GM18502 (cell line): ENCODE measurements around the gene LMX1A.

ENCODE experiments used
- ATAC-seq: cut with Tn5 transposase; IDR thresholded peaks from one replicate; pipeline ENCODE4 v1.9.1; 2021; ENCODE audit warnings: mild to moderate bottlenecking; ENCODE audit not compliant: unreplicated experiment, poor library complexity

LMX1A gene

GRCh38 chr1:165281207-165281901 is 75.2 kb downstream of the LMX1A start:
- no peak for ATAC-seq

GRCh38 chr1:165279882-165280281 is 76.6 kb downstream of the LMX1A start:
- no peak for ATAC-seq

GRCh38 chr1:165276314-165276713 is 80.2 kb downstream of the LMX1A start:
- ATAC-seq: no peak

GRCh38 chr1:165265196-165265838 is 91.2 kb downstream of the LMX1A start:
- no peak for ATAC-seq

GRCh38 chr1:165259706-165260428 is 96.6 kb downstream of the LMX1A start:
- ATAC-seq: no peak

- no peak for ATAC-seq
Observed at GRCh38 chr1:165259236-165259635, 97.3 kb downstream of the LMX1A start.

GRCh38 chr1:165257969-165258459 is 98.5 kb downstream of the LMX1A start:
- ATAC-seq: peak; percentile 66

- ATAC-seq: no peak
Observed at GRCh38 chr1:165254896-165255625, 101.5 kb downstream of the LMX1A start.

GRCh38 chr1:165254376-165254775 is 102.1 kb downstream of the LMX1A start:
- ATAC-seq: no peak

- ATAC-seq: no peak
Observed at GRCh38 chr1:165253818-165254254, 102.7 kb downstream of the LMX1A start.

- ATAC-seq: no peak
Observed at GRCh38 chr1:165248969-165249571, 107.4 kb downstream of the LMX1A start.

- no peak for ATAC-seq
Observed at GRCh38 chr1:165241952-165242351, 114.6 kb downstream of the LMX1A start.

- no peak for ATAC-seq
Observed at GRCh38 chr1:165241321-165241720, 115.2 kb downstream of the LMX1A start.

GRCh38 chr1:165240492-165240891 is 116.0 kb downstream of the LMX1A start:
- ATAC-seq: no peak

GRCh38 chr1:165239873-165240272 is 116.6 kb downstream of the LMX1A start:
- no peak for ATAC-seq

- ATAC-seq: no peak
Observed at GRCh38 chr1:165235777-165236291, 120.7 kb downstream of the LMX1A start.

GRCh38 chr1:165235155-165235776 is 121.2 kb downstream of the LMX1A start:
- ATAC-seq: no peak

- no peak for ATAC-seq
Observed at GRCh38 chr1:165234149-165234548, 122.4 kb downstream of the LMX1A start.

GRCh38 chr1:165228676-165229075 is 127.8 kb downstream of the LMX1A start:
- no peak for ATAC-seq
